GM21717 (cell line): ENCODE results near the gene UGT1A1.

ENCODE experiments used
- ATAC-seq: cut with Tn5 transposase; IDR thresholded peaks from one replicate; pipeline ENCODE4 v1.9.1; 2021; ENCODE audit warnings: mild to moderate bottlenecking, moderate library complexity; ENCODE audit not compliant: unreplicated experiment

The UGT1A1 gene

DNA sequence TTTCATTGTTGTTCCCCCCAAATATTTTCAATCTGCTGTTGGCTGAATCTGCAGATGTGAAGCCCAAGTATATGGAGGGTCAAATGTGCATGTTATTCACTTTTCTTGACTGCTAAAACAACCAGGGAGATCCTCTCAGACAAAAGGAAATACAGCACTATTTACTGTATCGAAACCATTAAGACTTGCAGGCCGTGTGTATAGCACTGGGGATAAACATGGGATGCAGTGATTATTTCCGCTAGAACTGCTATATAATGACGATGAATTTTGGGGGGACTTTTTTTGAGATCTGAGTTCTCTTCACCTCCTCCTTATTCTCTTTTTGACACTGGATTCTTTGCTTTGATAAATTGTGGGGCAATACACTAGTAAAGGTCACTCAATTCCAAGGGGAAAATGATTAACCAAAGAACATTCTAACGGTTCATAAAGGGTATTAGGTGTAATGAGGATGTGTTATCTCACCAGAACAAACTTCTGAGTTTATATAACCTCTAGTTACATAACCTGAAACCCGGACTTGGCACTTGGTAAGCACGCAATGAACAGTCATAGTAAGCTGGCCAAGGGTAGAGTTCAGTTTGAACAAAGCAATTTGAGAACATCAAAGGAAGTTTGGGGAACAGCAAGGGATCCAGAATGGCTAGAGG, 3.5 kb upstream of the UGT1A1 start:
- ATAC-seq = no peak

DNA sequence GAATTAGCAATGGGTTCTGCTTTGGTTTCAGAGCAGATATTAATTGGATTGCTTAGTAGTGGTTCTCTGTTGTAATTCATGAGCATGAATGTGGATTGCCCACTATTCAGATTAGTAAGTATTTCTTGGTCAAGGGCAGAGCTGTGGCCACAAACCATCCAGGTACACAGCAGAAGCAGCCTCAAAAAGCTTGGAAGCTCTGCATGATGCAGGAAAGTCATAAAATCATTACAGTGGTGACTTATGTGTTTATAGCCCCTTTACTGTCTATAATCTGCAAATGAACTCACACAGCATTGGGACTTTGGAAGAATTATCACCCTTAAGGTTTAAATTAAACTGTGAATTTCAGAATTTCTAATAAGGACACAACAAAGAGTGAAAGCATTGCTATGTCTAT, 1.9 kb upstream of the UGT1A1 start:
- ATAC-seq = no peak

- no peak for ATAC-seq
Observed at GRCh38 chr2:233758849-233759248, 1.2 kb upstream of the UGT1A1 start.

- ATAC-seq = no peak
Observed at GRCh38 chr2:233761040-233761769, 1.1 kb downstream of the UGT1A1 start.

- no peak for ATAC-seq
Observed at GRCh38 chr2:233764264-233764663, 4.2 kb downstream of the UGT1A1 start.

DNA sequence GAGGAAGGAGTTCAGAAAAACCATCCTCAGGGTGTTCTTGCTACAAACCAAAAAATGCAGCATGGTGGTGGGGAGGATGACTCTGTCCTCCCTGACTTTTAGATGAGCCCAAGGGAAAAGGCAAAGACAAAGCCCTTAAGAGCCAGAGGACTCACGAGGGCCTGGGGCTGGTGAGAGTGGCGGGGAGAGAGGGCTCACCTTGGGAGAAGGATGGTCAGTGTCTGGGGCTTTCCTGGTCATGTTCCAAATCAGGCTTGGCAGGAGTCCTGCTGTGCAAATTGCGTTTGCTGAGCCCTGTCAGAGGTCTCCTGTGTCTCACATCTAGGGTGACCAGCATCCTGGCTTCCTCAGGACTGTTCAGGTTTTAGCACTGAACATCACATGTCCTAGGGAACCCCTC, 4.7 kb downstream of the UGT1A1 start:
- ATAC-seq = no peak

GRCh38 chr2:233766416-233766815, 6.3 kb downstream of the UGT1A1 start:
- ATAC-seq = no peak

- ATAC-seq = no peak
Observed at GRCh38 chr2:233768076-233768475, 8.0 kb downstream of the UGT1A1 start.

- no peak for ATAC-seq
Observed at GRCh38 chr2:233769260-233769659, 9.2 kb downstream of the UGT1A1 start.

- no peak for ATAC-seq
Observed at GRCh38 chr2:233772153-233772552, 12.1 kb downstream of the UGT1A1 start.

- no peak for ATAC-seq
Observed at GRCh38 chr2:233772583-233772982, 12.5 kb downstream of the UGT1A1 start.

DNA sequence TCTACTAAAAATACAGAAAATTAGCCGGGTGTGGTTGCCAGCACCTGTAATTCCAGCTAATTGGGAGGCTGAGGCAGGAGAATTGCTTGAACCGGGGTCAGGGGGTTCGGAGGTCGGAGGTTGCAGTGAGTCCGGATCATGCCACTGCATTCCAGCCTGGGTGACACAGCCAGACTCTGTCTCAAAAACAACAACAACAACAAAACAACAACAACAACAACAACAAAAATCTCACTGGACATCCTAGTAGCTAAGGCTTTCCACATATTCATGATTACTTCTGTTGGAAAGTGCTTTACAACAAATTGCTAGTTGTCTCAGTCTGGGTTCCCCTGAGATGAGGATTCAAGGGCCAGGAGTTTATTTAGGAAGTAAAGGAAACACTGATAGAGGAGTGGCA, 13.8 kb downstream of the UGT1A1 start:
- ATAC-seq = no peak

- ATAC-seq = no peak
Observed at GRCh38 chr2:233775414-233775813, 15.3 kb downstream of the UGT1A1 start.

DNA sequence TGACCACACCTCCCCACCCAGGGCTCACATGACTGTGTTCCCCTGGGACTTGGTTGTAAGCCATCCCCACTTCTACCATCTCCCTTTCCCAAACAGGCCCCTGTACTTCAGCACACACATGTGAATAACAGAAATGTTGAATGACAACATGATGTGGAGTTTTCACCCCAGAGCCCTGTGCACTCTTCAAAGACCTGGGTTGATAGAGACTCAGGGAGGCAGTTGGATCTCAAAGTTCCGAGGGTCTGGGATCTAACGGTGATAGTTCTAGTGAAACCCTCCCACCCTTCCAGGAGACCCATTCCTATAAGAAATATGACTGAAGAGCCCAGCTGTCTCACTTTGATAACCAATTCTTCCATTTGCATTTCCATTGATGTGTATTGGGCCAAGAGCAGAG, 18.0 kb downstream of the UGT1A1 start, which contains the start of gene MROH2A:
Gene MROH2A, plus strand, starts transcription at position 301 of the 400 bp plus-strand sequence. CDS start 1,029 bp downstream, outside the sequence.
- ATAC-seq = no peak

DNA sequence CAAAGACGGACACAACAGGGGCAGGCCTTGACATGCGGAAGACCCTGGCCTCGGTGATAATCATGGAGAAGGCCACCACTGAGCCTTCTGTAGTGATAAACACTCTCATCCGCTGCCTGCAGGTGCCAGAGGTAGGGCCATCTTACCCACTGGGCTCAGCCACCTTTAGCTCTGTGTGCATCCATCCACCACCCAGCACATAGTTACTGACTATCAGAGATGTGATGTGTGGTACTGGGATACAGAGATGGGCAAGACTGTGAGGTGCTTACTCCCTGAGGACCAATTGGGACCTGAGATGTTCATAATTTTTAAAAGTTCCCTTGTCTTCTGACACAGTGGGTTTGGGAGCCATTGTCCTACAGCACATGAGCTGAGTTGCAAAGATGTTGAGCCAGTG, 19.7 kb downstream of the UGT1A1 start:
- ATAC-seq = no peak

DNA sequence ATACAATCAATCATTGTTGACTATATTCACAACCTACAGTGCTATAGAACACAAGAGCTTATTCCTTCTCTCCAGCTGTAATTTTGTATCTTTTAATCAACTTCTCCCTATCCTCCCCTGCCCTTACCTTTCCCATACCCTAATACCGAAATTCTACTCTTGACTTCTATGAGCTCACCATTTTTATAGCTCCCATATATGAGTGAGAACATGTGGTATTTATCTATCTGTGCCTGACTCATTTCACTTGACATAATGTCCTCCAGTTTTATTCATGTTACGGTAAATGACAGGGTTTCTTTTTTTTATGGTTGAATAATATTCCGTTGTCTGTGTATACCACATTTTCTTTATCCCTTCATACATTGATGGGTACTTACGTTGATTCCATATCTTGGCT, 20.7 kb downstream of the UGT1A1 start:
- no peak for ATAC-seq

DNA sequence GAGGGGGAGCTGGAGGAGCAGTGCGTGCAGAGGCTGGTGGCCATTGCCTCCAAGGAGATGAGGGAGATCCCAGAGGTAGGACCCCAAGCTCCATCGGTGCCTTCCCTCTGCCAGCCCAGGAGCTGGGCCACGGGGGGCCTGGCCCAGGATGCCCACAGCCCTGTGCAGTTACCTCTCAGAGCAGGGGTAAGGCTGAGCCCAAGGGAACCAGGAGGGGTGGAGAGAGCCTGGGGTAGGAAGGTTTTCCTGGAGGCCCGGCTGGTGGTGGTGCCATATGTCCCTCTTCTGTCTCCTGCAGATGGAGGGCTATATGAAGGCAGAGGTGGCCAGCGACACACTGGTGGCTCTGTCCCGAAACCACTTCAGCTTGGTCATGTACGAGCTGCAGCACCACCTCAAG, 29.5 kb downstream of the UGT1A1 start:
- ATAC-seq = no peak

DNA sequence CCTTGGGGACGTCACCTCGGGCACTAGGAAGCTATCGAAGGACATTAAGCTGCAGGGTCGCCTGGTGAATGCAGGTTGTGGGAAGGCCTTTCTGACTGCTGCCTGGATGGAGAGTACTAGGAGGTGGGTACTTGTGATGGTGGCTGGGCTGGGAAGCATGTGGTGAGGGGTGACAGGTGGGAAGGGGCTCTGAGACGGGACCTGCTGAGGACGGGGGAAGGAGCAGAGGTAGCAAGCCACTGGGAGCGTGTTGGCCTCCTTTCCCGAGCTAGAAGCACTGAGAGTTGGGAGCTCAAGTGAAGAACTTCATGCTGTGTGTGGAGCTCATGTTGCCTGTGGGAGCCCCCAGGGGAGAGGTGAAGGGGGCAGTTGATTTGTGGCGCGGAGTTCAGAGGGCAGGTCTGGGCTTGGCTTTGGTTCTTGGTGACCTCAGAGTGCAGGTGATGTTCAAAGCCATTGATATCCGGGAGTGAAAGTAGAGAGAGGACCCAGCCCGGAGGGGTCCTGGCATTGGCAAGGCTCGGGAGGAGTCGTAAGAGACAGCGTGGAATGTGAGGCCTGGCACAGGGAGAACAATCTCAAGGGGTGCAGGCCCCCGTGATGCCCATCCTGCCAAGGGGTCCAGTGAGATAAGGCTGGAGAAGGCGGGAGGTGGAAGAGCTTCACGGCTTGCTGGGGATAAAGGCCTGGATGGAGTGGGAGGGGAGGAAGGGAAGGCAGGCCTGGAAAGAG, 31.2 kb downstream of the UGT1A1 start:
- ATAC-seq = no peak

DNA sequence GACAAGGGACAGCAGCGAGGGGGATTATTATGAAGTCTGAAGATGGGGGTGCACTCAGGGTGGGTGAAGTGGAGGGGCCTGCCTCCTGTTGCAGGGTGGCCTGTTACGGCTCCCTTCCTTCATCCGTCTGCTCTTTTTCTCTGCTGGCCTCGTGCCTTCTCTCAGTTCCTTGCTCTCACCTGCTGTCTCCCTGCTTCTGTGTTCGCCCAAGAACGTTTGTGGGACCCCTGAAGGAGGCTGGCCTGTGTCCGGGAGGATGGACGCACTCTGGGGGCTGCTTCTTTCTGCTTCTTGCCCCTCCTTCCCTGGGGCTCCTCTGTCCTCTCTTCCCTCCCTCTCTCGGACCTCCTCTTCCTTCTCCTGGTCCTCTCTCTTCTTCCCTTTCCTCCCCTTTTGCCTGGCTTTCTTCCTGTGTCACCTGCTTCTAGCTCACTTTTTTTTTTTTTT, 31.8 kb downstream of the UGT1A1 start:
- ATAC-seq = no peak

- no peak for ATAC-seq
Observed at GRCh38 chr2:233792720-233793119, 32.6 kb downstream of the UGT1A1 start.

GRCh38 chr2:233793465-233794127, 33.5 kb downstream of the UGT1A1 start:
- ATAC-seq = no peak
